Activated CD4-positive, alpha-beta T cell treated with anti-CD3 and anti-CD28 coated beads, Interleukin-2, amount 10 ng/mL, durations not matched to agents 7 days and 5 days (primary cell): ENCODE results near the gene EPO. TPM values are rescaled to one million over a fixed set of nuclear protein-coding genes. Genes with fewer than 3 reads are reported as not detected.
"Not testable (repeated sequence)": the region's sequence is repeated elsewhere in the genome, so short reads cannot be mapped to it uniquely, and the experiment has no call there.

Experiments
- CTCF ChIA-PET: fragments of 350-600 bp; sonication (Branson Sonifier 250); formaldehyde crosslinking; loops from one replicate; lab custom pipeline; 2021; ENCODE audit warnings: antibody characterized with exemption; lab: Charles Lee
- POLR2A ChIA-PET: fragments of 350-600 bp; sonication (Branson Sonifier 250); formaldehyde crosslinking; loops from one replicate; lab custom pipeline; 2021; ENCODE audit warnings: antibody characterized with exemption; lab: Charles Lee
- DNase-seq: peaks from one replicate; pipeline ENCODE4 v3.0.0-alpha.2; 2020
- H3K27ac Mint-ChIP-seq: one replicate; pipeline ENCODE4 v1.8.0; 2021; ENCODE audit warnings: mild to moderate bottlenecking, moderate library complexity, mixed read lengths
- H3K27me3 Mint-ChIP-seq: one replicate; pipeline ENCODE4 v1.8.0; 2021; ENCODE audit warnings: mixed read lengths
- H3K36me3 Mint-ChIP-seq: one replicate; pipeline ENCODE4 v1.8.0; 2021; ENCODE audit warnings: low read depth, mixed read lengths
- H3K4me1 Mint-ChIP-seq: one replicate; pipeline ENCODE4 v1.8.0; 2021; ENCODE audit warnings: mixed read lengths
- H3K4me3 Mint-ChIP-seq: one replicate; pipeline ENCODE4 v1.8.0; 2021; ENCODE audit warnings: mild to moderate bottlenecking, moderate library complexity, mixed read lengths
- H3K9me3 Mint-ChIP-seq: one replicate; pipeline ENCODE4 v1.8.0; 2021; ENCODE audit warnings: mixed read lengths
- total RNA-seq, 2 experiments: library from RNA; stranded (reverse); gene quantifications; one replicate each; pipeline ENCODE4 v1.2.3, GENCODE V29; 2021

Gene EPO
- total RNA-seq, 2 experiments from 2014 or later: not detected

DNA sequence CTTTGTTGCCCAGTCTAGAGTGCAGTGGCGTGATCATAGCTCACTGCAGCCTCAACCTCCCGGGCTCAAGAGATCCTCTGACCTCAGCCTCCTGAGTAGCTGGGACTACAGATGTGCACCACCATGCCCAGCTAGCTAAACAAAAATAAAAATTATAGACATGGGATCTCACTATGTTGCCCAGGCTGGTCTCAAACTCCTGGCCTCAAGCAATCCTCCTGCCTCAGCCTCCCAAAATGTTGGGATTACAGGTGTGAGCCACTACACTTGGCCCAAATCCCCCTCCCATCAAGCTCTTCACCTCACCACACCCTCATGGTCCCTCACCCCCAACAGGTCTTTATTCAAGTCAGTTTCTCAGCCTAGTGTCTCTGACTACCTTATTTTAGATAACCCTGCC is 3.2 kb upstream of the EPO start:
- CTCF ChIA-PET: interaction anchor here (0.6 to 3.6 kb wide), 2 partner anchors 12 to 135 kb away, joined by 3 to 16 read pairs; partner anchors contain the start of genes POP7 and SLC12A9
- H3K4me3 Mint-ChIP-seq, H3K36me3 Mint-ChIP-seq, H3K9me3 Mint-ChIP-seq, H3K27ac Mint-ChIP-seq, DNase-seq, POLR2A ChIA-PET, H3K4me1 Mint-ChIP-seq: not testable (repeated sequence)
- H3K27me3 Mint-ChIP-seq: peaks cover 40% of the 10 kb centered on the region

DNA sequence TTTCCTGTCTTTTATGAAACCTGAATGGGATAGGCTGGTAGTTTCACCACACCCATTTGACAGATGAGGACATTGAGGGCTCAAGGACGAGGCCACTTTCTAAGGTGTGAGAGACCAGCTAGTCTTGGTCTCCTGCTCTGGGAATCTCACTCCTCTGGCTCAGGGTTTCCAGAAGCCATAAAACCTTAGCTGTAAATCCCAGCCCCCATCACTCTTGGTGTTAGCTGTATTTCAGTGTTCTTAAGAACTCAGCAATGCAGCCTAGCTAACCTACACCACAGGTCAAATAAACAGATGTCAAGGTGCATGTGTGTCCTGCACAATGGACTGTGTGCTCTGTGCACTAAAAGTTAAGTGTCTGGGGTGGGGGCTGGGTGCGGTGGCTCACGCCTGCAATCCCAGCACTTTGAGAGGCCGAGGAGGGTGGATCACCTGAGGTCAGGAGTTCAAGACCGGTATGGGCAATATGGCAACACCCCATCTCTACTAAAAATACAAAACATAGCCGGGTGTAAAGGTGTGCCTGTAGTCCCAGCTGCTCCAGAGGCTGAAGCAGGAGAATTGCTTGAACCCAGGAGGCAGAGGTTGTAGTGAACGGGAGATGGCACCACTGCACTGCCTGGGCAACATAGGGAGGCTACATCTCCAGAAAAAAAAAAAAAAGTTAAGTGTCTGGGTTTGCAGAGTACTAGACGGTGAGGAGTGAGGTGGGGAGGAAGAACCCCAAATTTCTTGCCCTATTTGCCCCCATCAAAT is 567 bp upstream of the EPO start:
- POLR2A ChIA-PET: no interaction called here
- Mint-ChIP-seq H3K27ac (no peak overlapping the region), H3K9me3 (peaks cover 5% of the 10 kb centered on the region), H3K4me3 (no peak overlapping the region), H3K27me3 (peaks cover 49% of the 10 kb centered on the region), H3K4me1 (peaks cover 1% of the 10 kb centered on the region), H3K36me3 (peaks cover 2% of the 10 kb centered on the region)
- CTCF ChIA-PET: interaction anchor here (0.7 to 1.5 kb wide), 4 partner anchors 9 to 367 kb away, joined by 3 to 6 read pairs (median 4); partner anchors contain the start of gene POP7
- no peak for DNase-seq

DNA sequence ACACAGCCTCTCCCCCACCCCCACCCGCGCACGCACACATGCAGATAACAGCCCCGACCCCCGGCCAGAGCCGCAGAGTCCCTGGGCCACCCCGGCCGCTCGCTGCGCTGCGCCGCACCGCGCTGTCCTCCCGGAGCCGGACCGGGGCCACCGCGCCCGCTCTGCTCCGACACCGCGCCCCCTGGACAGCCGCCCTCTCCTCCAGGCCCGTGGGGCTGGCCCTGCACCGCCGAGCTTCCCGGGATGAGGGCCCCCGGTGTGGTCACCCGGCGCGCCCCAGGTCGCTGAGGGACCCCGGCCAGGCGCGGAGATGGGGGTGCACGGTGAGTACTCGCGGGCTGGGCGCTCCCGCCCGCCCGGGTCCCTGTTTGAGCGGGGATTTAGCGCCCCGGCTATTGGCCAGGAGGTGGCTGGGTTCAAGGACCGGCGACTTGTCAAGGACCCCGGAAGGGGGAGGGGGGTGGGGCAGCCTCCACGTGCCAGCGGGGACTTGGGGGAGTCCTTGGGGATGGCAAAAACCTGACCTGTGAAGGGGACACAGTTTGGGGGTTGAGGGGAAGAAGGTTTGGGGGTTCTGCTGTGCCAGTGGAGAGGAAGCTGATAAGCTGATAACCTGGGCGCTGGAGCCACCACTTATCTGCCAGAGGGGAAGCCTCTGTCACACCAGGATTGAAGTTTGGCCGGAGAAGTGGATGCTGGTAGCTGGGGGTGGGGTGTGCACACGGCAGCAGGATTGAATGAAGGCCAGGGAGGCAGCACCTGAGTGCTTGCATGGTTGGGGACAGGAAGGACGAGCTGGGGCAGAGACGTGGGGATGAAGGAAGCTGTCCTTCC is 620 bp downstream of the EPO start:
- H3K27ac Mint-ChIP-seq: no peak overlapping the region

GRCh38 chr7:100721505-100721812 is 1.2 kb downstream of the EPO start:
- Mint-ChIP-seq H3K27ac (no peak overlapping the region), H3K36me3 (peaks cover 2% of the 10 kb centered on the region), H3K9me3 (peaks cover 5% of the 10 kb centered on the region), H3K4me1 (peaks cover 4% of the 10 kb centered on the region), H3K27me3 (peaks cover 49% of the 10 kb centered on the region), H3K4me3 (no peak overlapping the region)
- ChIA-PET POLR2A (no interaction called here), CTCF (no interaction called here)
- DNase-seq: no peak

More for the DNA sequence above, 620 bp downstream of the EPO start:
- Mint-ChIP-seq H3K27me3 (peaks cover 49% of the 10 kb centered on the region), H3K4me3 (no peak overlapping the region), H3K9me3 (peaks cover 5% of the 10 kb centered on the region), H3K4me1 (peaks cover 4% of the 10 kb centered on the region), H3K36me3 (peaks cover 2% of the 10 kb centered on the region)
- CTCF ChIA-PET: interaction anchor here (0.7 to 1.3 kb wide), 2 partner anchors 15 to 368 kb away, joined by 3 to 6 read pairs; partner anchors contain the start of gene POP7
- no peak for DNase-seq
- POLR2A ChIA-PET: no interaction called here

GRCh38 chr7:100722480-100723212 is 2.4 kb downstream of the EPO start:
- peaks cover 4% of the 10 kb centered on the region for H3K4me1 Mint-ChIP-seq
- H3K4me3 Mint-ChIP-seq: no peak overlapping the region
- peaks cover 5% of the 10 kb centered on the region for H3K9me3 Mint-ChIP-seq
- no peak overlapping the region for H3K27ac Mint-ChIP-seq
- no peak for DNase-seq
- H3K36me3 Mint-ChIP-seq: peaks cover 2% of the 10 kb centered on the region
- POLR2A ChIA-PET: no interaction called here
- peaks cover 46% of the 10 kb centered on the region for H3K27me3 Mint-ChIP-seq
- CTCF ChIA-PET: interaction anchor here (1.1 kb wide), 1 partner anchor 32 kb away, joined by 4 read pairs; no protein-coding TSS in a partner anchor

- DNase-seq: no peak
- Mint-ChIP-seq H3K27me3 (peaks cover 35% of the 10 kb centered on the region), H3K4me3 (no peak overlapping the region), H3K4me1 (peaks cover 3% of the 10 kb centered on the region), H3K27ac (no peak overlapping the region), H3K36me3 (peaks cover 2% of the 10 kb centered on the region), H3K9me3 (peaks cover 3% of the 10 kb centered on the region)
- ChIA-PET POLR2A (no interaction called here), CTCF (interaction anchor here (1.1 to 2.8 kb wide), 2 partner anchors 19 to 32 kb away, joined by 3 to 15 read pairs; partner anchors contain the start of gene POP7)
Measured at GRCh38 chr7:100723732-100724275, 3.5 kb downstream of the EPO start.

GRCh38 chr7:100724364-100724763 is 4.1 kb downstream of the EPO start:
- H3K9me3 Mint-ChIP-seq, H3K27ac Mint-ChIP-seq, POLR2A ChIA-PET, H3K4me1 Mint-ChIP-seq, DNase-seq, H3K4me3 Mint-ChIP-seq, H3K36me3 Mint-ChIP-seq: not testable (repeated sequence)
- CTCF ChIA-PET: interaction anchor here (1.1 to 2.8 kb wide), 2 partner anchors 19 to 32 kb away, joined by 3 to 15 read pairs; partner anchors contain the start of gene POP7
- peaks cover 31% of the 10 kb centered on the region for H3K27me3 Mint-ChIP-seq

- CTCF ChIA-PET: no interaction called here
- POLR2A ChIA-PET: no interaction called here
- peaks cover 7% of the 10 kb centered on the region for H3K27me3 Mint-ChIP-seq
- no peak for DNase-seq
- no peaks in the 10 kb centered on the region for H3K36me3 Mint-ChIP-seq
- H3K4me1 Mint-ChIP-seq: peaks cover 3% of the 10 kb centered on the region
- no peaks in the 10 kb centered on the region for H3K9me3 Mint-ChIP-seq
- no peak overlapping the region for H3K4me3 Mint-ChIP-seq
- H3K27ac Mint-ChIP-seq: no peak overlapping the region
Measured at GRCh38 chr7:100726996-100727761, 6.9 kb downstream of the EPO start.

DNA sequence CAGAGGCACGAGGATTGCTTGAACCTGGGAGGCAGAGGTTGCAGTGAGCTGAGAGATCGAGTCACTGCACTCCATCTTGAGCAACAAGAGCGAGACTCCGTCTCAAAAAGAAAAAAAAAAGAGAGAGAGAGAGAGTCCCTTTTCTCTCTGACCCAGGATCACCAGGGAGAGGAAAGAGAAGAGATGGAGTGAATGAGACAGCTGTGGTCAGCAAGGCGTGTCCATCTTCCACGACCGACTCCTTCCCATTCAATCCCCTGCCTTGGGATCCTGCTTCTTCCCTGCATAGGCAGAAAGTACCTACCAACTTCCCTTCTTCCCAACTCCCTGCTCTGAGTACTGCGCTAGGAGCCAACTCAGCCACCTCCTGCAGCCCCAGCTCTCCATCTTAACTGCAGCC is 7.9 kb downstream of the EPO start:
- peaks cover 3% of the 10 kb centered on the region for H3K4me1 Mint-ChIP-seq
- no peak overlapping the region for H3K27ac Mint-ChIP-seq
- H3K27me3 Mint-ChIP-seq: peaks cover 2% of the 10 kb centered on the region
- no peaks in the 10 kb centered on the region for H3K9me3 Mint-ChIP-seq
- DNase-seq: no peak
- no peaks in the 10 kb centered on the region for H3K36me3 Mint-ChIP-seq
- no peak overlapping the region for H3K4me3 Mint-ChIP-seq
- CTCF ChIA-PET: interaction anchor here (0.6 kb wide), 2 partner anchors 78 to 251 kb away, joined by 3 to 4 read pairs; no protein-coding TSS in a partner anchor
- POLR2A ChIA-PET: no interaction called here

DNA sequence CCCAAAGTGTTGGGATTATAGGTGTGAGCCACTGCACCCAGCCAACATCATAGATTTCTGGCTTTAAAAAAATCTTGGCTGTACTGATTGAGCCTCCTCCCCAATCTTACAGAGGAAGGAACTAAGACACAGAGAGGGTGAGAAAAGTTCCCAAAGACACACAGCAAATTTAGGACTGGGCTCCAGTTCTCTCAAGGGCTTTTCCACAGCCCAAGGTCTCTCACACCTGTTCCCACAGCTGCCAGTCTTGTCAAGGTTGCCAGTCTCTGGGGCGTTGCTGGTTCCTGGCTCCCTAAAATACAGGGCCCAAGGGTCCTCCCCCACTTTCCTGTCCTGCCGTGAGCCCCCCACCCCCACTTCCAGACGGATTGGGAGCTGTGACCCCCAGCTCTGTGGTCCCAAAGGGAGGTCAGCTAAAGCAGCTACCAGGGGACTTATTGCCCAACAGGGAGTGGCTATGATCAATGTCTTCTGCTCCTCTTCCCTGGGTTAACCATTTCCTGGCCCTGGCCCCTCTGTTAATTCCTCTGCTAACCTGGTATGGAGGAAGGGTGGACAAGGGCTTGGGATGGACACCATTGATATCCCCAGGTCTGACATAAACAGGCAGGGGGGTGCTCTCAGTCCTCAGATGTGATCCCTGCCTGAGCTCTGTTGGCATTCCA is 10.0 kb downstream of the EPO start:
- no peak for DNase-seq
- Mint-ChIP-seq H3K9me3 (no peaks in the 10 kb centered on the region), H3K27me3 (peaks cover 2% of the 10 kb centered on the region), H3K4me1 (peaks cover 5% of the 10 kb centered on the region), H3K4me3 (no peak overlapping the region), H3K36me3 (no peaks in the 10 kb centered on the region), H3K27ac (no peak overlapping the region)
- POLR2A ChIA-PET: interaction anchor here (0.7 kb wide), 1 partner anchor 141 kb away, joined by 9 read pairs; no protein-coding TSS in a partner anchor
- CTCF ChIA-PET: interaction anchor here (0.5 to 0.7 kb wide), 3 partner anchors 363 to 1680 kb away, joined by 3 read pairs; no protein-coding TSS in a partner anchor

- Mint-ChIP-seq H3K36me3 (no peaks in the 10 kb centered on the region), H3K27ac (no peak overlapping the region), H3K9me3 (no peaks in the 10 kb centered on the region), H3K27me3 (peaks cover 2% of the 10 kb centered on the region), H3K4me3 (no peak overlapping the region), H3K4me1 (peaks cover 5% of the 10 kb centered on the region)
- POLR2A ChIA-PET: interaction anchor here (0.6 kb wide), 1 partner anchor 129 kb away, joined by 4 read pairs; no protein-coding TSS in a partner anchor
- DNase-seq: no peak
- CTCF ChIA-PET: interaction anchor here (0.6 to 1.1 kb wide), 2 partner anchors 16 to 303 kb away, joined by 3 read pairs; no protein-coding TSS in a partner anchor
Measured at GRCh38 chr7:100731937-100732636, 11.8 kb downstream of the EPO start.
